DND-41 (cell line): ENCODE data around the gene TBC1D14.

Source experiments
- EZH2 ChIP-seq: IDR thresholded peaks from 3 replicates; pipeline ENCODE4 v1.6.1; 2012; ENCODE audit warnings: borderline replicate concordance, low read depth, mild to moderate bottlenecking, moderate library complexity, low read length, inconsistent platforms; ENCODE audit not compliant: severe bottlenecking
- TF ChIP-seq, protein P1 (sequence below): IDR thresholded peaks from 2 replicates; pipeline ENCODE4 v1.5.1; 2012; ENCODE audit warnings: borderline replicate concordance, low read length, moderate library complexity, mild to moderate bottlenecking; ENCODE audit not compliant: poor library complexity, severe bottlenecking; ENCODE audit errors: extremely low read depth

DNA sequence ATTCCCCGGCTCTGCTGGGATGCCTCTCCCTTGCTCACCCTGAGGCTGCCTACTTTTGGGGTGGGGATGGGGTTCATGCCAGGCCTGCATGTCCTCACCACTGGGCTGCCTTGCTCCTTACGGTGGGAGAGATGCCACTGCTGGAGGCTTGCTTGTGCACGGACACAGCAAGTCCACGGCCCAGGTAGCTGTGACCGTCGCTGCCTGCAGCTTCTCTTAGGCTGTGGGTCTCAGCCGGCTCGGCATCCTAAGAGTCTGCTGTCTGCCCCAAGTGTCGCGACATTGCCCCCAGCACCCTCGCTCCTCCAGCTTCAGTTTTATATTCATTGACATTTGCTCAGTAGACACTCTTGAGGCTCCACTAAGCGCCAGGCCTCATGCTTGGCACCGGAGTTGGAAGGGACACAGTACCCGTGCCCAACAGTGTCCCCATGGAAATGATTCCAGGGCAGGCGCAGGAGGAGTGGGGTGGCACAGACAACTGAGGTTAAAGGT, 58.3 kb downstream of the TBC1D14 start:
- no peak for TF ChIP-seq EZH2
- TF ChIP-seq, protein P1, sequence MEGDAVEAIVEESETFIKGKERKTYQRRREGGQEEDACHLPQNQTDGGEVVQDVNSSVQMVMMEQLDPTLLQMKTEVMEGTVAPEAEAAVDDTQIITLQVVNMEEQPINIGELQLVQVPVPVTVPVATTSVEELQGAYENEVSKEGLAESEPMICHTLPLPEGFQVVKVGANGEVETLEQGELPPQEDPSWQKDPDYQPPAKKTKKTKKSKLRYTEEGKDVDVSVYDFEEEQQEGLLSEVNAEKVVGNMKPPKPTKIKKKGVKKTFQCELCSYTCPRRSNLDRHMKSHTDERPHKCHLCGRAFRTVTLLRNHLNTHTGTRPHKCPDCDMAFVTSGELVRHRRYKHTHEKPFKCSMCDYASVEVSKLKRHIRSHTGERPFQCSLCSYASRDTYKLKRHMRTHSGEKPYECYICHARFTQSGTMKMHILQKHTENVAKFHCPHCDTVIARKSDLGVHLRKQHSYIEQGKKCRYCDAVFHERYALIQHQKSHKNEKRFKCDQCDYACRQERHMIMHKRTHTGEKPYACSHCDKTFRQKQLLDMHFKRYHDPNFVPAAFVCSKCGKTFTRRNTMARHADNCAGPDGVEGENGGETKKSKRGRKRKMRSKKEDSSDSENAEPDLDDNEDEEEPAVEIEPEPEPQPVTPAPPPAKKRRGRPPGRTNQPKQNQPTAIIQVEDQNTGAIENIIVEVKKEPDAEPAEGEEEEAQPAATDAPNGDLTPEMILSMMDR = no peak
